Left ventricle myocardium superior (tissue), 1 donor: ENCODE data around the gene PABPN1L. TPM values are rescaled to one million over a fixed set of nuclear protein-coding genes. Genes with fewer than 3 reads are reported as not detected.

Source experiments
- ATAC-seq: fragments of 200-7000 bp; cut with Tn5 transposase; one replicate; pipeline ENCODE4 v1.9.1; 2020; ENCODE audit warnings: mild to moderate bottlenecking, moderate library complexity
- DNase-seq: peaks from one replicate; pipeline ENCODE4 v3.0.0-alpha.2; 2020
- intact Hi-C: fragments of 100-400 bp; cut with micrococcal nuclease; formaldehyde crosslinking; loops from one replicate; pipeline ENCODE4 v1.11.0; 2022
- long read RNA-seq: library from polyadenylated mRNA; unstranded; transcript quantifications from one replicate; pipeline ENCODE4 v2.0.0, GENCODE V29; 2021
- total RNA-seq: library from RNA; stranded (reverse); fragmentation: NEBNext Ultra II Directional; extraction: Animal tissue kit (Norgen Biotek cat#: 25700); gene quantifications from one replicate; pipeline ENCODE4 v1.2.1, GENCODE V29; 2021
- donor health status: DM: no; HTN: yes; CAD: no; lungs with severe emphysema.

The PABPN1L gene
- not detected for total RNA-seq
- long read RNA-seq, result 0 reads

- ATAC-seq (no peak), DNase-seq (no peak)
- intact Hi-C loops, result no loop called here
Measured at GRCh38 chr16:88866151-88866920, at the start of gene PABPN1L. PABPN1L (minus strand) TSS chr16:88866660; CDS start chr16:88866606, 54 bp downstream.

- no peak for ATAC-seq
- DNase-seq, result no peak
- intact Hi-C loops, result no loop called here
Measured at GRCh38 chr16:88915639-88916327, 49.3 kb upstream of the PABPN1L start.

GRCh38 chr16:88914750-88915368 lies 48.4 kb upstream of the PABPN1L start:
- intact Hi-C loops, result no loop called here
- peak; percentile 77 for DNase-seq
- ATAC-seq, result peak; percentile 82

GRCh38 chr16:88913870-88914269 lies 47.4 kb upstream of the PABPN1L start:
- intact Hi-C loops, result no loop called here
- DNase-seq (no peak), ATAC-seq (no peak)

GRCh38 chr16:88913001-88913612 lies 46.6 kb upstream of the PABPN1L start:
- no peak for DNase-seq
- no peak for ATAC-seq
- intact Hi-C loops, result no loop called here

- no peak for DNase-seq
- intact Hi-C loops, result no loop called here
- ATAC-seq, result no peak
Measured at GRCh38 chr16:88912556-88912955, 46.1 kb upstream of the PABPN1L start.

GRCh38 chr16:88911946-88912310 lies 45.5 kb upstream of the PABPN1L start:
- ATAC-seq, result no peak
- intact Hi-C loops, result no loop called here

GRCh38 chr16:88911136-88911945 lies 44.9 kb upstream of the PABPN1L start:
- DNase-seq (peak; percentile 53), ATAC-seq (no peak)
- intact Hi-C loops, result no loop called here

More at GRCh38 chr16:88911946-88912310, 45.5 kb upstream of the PABPN1L start:
- DNase-seq, result no peak

GRCh38 chr16:88910284-88911135 lies 44.0 kb upstream of the PABPN1L start:
- DNase-seq (no peak), ATAC-seq (no peak)
- intact Hi-C loops, result no loop called here

- DNase-seq (peak; percentile 61), ATAC-seq (peak; percentile 58)
- intact Hi-C loops, result no loop called here
Measured at GRCh38 chr16:88909431-88910210, 43.2 kb upstream of the PABPN1L start.

- no peak for DNase-seq
- intact Hi-C loops, result no loop called here
- ATAC-seq, result peak; percentile 34
Measured at GRCh38 chr16:88908307-88908706, 41.8 kb upstream of the PABPN1L start.

GRCh38 chr16:88907768-88908167 lies 41.3 kb upstream of the PABPN1L start:
- intact Hi-C loops, result no loop called here
- ATAC-seq (no peak), DNase-seq (no peak)

GRCh38 chr16:88906535-88907105 lies 40.2 kb upstream of the PABPN1L start:
- DNase-seq (no peak), ATAC-seq (no peak)
- intact Hi-C loops, result no loop called here

GRCh38 chr16:88906020-88906419 lies 39.6 kb upstream of the PABPN1L start:
- ATAC-seq, result no peak
- intact Hi-C loops, result no loop called here
- DNase-seq, result no peak

GRCh38 chr16:88905563-88905962 lies 39.1 kb upstream of the PABPN1L start:
- no peak for DNase-seq
- intact Hi-C loops, result no loop called here
- ATAC-seq, result no peak

GRCh38 chr16:88904676-88905365 lies 38.4 kb upstream of the PABPN1L start:
- ATAC-seq (peak; percentile 6), DNase-seq (no peak)
- intact Hi-C loops, result no loop called here

GRCh38 chr16:88903267-88903666 lies 36.8 kb upstream of the PABPN1L start:
- intact Hi-C loops, result no loop called here
- DNase-seq, result no peak
- no peak for ATAC-seq
